ENCODE data around the gene GRIK2. TPM values are rescaled to one million over a fixed set of nuclear protein-coding genes. Genes with fewer than 3 reads are reported as not detected.

Gene GRIK2
- total RNA-seq, 2 experiments from 2014 or later, result not detected

GRCh38 chr6:101800598-101800997 lies 407.1 kb downstream of the GRIK2 start:
- Mint-ChIP-seq H3K36me3 (ENCODE audit: low read depth) (no peaks in the 10 kb centered on the region), H3K27ac (no peak overlapping the region), H3K9me3 (no peaks in the 10 kb centered on the region), H3K4me1 (ENCODE audit: low read depth) (no peaks in the 10 kb centered on the region), H3K27me3 (no peaks in the 10 kb centered on the region), H3K4me3 (no peak overlapping the region)
- CTCF ChIA-PET, result no interaction called here
- no peak for DNase-seq
- intact Hi-C loops (cut with micrococcal nuclease), result no loop called here
- TF ChIP-seq CTCF (IDR thresholded peaks at IDR 0.05), result no peak
- no peak for ATAC-seq
- POLR2A ChIA-PET, result no interaction called here

GRCh38 chr6:101803136-101803535 lies 409.6 kb downstream of the GRIK2 start:
- Mint-ChIP-seq H3K9me3 (no peaks in the 10 kb centered on the region), H3K4me3 (no peak overlapping the region), H3K4me1 (ENCODE audit: low read depth) (no peaks in the 10 kb centered on the region), H3K27me3 (no peaks in the 10 kb centered on the region), H3K27ac (no peak overlapping the region), H3K36me3 (ENCODE audit: low read depth) (no peaks in the 10 kb centered on the region)
- intact Hi-C loops (cut with micrococcal nuclease), result no loop called here
- TF ChIP-seq CTCF (IDR thresholded peaks at IDR 0.05), result no peak
- no peak for ATAC-seq
- CTCF ChIA-PET, result no interaction called here
- DNase-seq, result no peak
- POLR2A ChIA-PET, result no interaction called here

- Mint-ChIP-seq H3K4me3 (no peak overlapping the region), H3K27ac (no peak overlapping the region), H3K36me3 (ENCODE audit: low read depth) (no peaks in the 10 kb centered on the region), H3K27me3 (no peaks in the 10 kb centered on the region), H3K9me3 (no peaks in the 10 kb centered on the region), H3K4me1 (ENCODE audit: low read depth) (no peaks in the 10 kb centered on the region)
- no peak for ATAC-seq
- ChIA-PET CTCF (no interaction called here), POLR2A (no interaction called here)
- no peak for DNase-seq
- intact Hi-C loops (cut with micrococcal nuclease), result no loop called here
- TF ChIP-seq CTCF (IDR thresholded peaks at IDR 0.05), result no peak
These were observed 412.7 kb downstream of the GRIK2 start for GRCh38 chr6:101806241-101806640.

- no peak overlapping the region for H3K4me3 Mint-ChIP-seq
- no peak for ATAC-seq
- no peak for TF ChIP-seq CTCF (IDR thresholded peaks at IDR 0.05)
- no peak for DNase-seq
- ChIA-PET CTCF (no interaction called here), POLR2A (no interaction called here)
- no peaks in the 10 kb centered on the region for H3K27me3 Mint-ChIP-seq
- H3K4me1 Mint-ChIP-seq (ENCODE audit: low read depth), result no peaks in the 10 kb centered on the region
- intact Hi-C loops (cut with micrococcal nuclease), result no loop called here
- H3K27ac Mint-ChIP-seq, result no peak overlapping the region
- H3K9me3 Mint-ChIP-seq, result no peaks in the 10 kb centered on the region
- H3K36me3 Mint-ChIP-seq (ENCODE audit: low read depth), result no peaks in the 10 kb centered on the region
These were observed 417.6 kb downstream of the GRIK2 start for GRCh38 chr6:101811108-101811507.

- Mint-ChIP-seq H3K27ac (no peak overlapping the region), H3K27me3 (no peaks in the 10 kb centered on the region), H3K9me3 (no peaks in the 10 kb centered on the region), H3K4me3 (no peak overlapping the region), H3K4me1 (ENCODE audit: low read depth) (no peaks in the 10 kb centered on the region), H3K36me3 (ENCODE audit: low read depth) (no peaks in the 10 kb centered on the region)
- ATAC-seq (no peak), DNase-seq (no peak)
- POLR2A ChIA-PET, result no interaction called here
- intact Hi-C loops (cut with micrococcal nuclease), result no loop called here
- no peak for TF ChIP-seq CTCF (IDR thresholded peaks at IDR 0.05)
- CTCF ChIA-PET, result no interaction called here
These were observed 423.2 kb downstream of the GRIK2 start for GRCh38 chr6:101816716-101817115.
